ENCODE results near the gene ZBP1. TPM values are rescaled to one million over a fixed set of nuclear protein-coding genes. Genes with fewer than 3 reads are reported as not detected.
A peak's percentile ranks its signal among the peaks of the same experiment; 100 is the strongest.

The ZBP1 gene
- total and polyA plus RNA-seq, 9 donors = 0.12 to 0.92 (median 0.24) TPM; not detected in 4

DNA sequence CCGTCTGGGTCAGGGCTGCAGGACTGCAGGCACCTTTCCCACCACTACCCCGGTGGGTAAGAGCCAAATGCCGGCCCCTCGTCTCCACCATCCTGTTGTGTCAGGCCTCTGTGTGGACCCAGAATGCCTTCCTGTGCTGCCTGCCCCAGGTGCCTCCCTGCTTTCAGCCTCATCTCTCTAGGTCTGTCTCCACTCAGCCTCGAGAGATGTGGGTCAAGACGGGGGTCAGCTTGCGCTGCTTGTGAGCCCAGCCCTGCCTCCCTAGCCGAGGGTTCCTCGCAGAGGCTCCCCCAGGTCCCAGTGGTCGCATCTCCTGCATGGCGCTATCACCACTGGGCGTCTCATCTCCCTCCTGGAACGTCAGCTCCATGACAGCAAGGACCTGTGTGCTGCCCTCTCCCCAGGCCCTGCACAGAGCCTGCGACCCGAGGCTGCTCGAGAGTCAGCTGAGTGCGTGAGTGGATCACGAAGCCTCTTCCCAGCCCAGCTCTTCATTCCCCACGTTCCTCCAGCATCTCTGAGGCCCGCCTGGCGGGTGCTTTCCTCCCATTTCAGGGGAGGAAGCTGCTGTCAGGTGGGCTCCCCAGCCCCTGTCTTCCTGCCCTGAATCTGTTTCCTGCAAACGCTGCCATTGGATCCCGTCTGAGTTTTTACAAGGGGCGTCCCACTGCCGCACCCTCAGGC, 38.7 kb upstream of the ZBP1 start:
- peaks cover 17% of the 10 kb centered on the region for H3K4me1 ChIP-seq (ENCODE audit: insufficient read depth)
- DNase-seq = peak in 4 of 5 donors; percentile 5 to 33 (median 16)
- no peaks in the 10 kb centered on the region for H3K36me3 ChIP-seq
- H3K9me3 ChIP-seq = no peaks in the 10 kb centered on the region
- H3K27me3 ChIP-seq = no peaks in the 10 kb centered on the region
- WGBS, 3 donors = 84 to 87% (median 87%) methylated on average over 25 of the region's 25 CpGs
- no peak for TF ChIP-seq POLR2A (IDR thresholded peaks at IDR 0.05)
- no peak for TF ChIP-seq EP300 (IDR thresholded peaks at IDR 0.05)
- TF ChIP-seq, protein P1, sequence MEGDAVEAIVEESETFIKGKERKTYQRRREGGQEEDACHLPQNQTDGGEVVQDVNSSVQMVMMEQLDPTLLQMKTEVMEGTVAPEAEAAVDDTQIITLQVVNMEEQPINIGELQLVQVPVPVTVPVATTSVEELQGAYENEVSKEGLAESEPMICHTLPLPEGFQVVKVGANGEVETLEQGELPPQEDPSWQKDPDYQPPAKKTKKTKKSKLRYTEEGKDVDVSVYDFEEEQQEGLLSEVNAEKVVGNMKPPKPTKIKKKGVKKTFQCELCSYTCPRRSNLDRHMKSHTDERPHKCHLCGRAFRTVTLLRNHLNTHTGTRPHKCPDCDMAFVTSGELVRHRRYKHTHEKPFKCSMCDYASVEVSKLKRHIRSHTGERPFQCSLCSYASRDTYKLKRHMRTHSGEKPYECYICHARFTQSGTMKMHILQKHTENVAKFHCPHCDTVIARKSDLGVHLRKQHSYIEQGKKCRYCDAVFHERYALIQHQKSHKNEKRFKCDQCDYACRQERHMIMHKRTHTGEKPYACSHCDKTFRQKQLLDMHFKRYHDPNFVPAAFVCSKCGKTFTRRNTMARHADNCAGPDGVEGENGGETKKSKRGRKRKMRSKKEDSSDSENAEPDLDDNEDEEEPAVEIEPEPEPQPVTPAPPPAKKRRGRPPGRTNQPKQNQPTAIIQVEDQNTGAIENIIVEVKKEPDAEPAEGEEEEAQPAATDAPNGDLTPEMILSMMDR (IDR thresholded peaks at IDR 0.05) = no peak
- no peak overlapping the region for H3K27ac ChIP-seq
- H3K4me3 ChIP-seq = no peak overlapping the region
- intact Hi-C loops (cut with DNase I) = loop anchor here in 1 of 4 donors (10.0 kb wide), 1 partner anchor 426 kb away; no protein-coding TSS in a partner anchor

DNA sequence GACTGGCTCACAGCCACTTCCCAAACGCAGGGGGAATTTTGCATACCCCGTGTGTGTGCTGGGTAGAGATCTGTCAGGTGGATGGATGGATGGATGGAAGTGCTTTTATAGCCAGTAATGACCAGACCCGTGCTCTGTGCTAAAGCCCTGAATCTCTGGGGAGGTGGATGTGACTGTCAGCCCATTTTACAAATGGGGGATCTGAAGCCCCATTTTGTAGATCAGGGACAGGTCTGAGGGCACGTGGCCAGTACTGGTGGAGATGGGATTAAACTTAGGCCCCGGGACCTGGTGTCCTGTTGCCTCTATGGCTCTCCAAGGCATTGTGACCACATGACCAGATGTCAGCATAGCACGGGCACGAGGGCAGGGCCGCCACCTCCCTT, 38.2 kb upstream of the ZBP1 start:
- Histone ChIP-seq H3K9me3 (no peaks in the 10 kb centered on the region), H3K36me3 (no peaks in the 10 kb centered on the region), H3K4me1 (ENCODE audit: insufficient read depth) (peaks cover 17% of the 10 kb centered on the region), H3K4me3 (no peak overlapping the region), H3K27ac (no peak overlapping the region), H3K27me3 (no peaks in the 10 kb centered on the region)
- peak in 1 of 5 donors; percentile 12 for DNase-seq
- intact Hi-C loops (cut with DNase I) = loop anchor here in 1 of 4 donors (10.0 kb wide), 1 partner anchor 426 kb away; no protein-coding TSS in a partner anchor
- TF ChIP-seq POLR2A (IDR thresholded peaks at IDR 0.05) = no peak
- TF ChIP-seq, protein P1 (IDR thresholded peaks at IDR 0.05) = no peak
- 72 to 79% (median 79%) methylated on average over 5 to 8 of the region's 8 CpGs for whole genome bisulfite sequencing, 3 donors

DNA sequence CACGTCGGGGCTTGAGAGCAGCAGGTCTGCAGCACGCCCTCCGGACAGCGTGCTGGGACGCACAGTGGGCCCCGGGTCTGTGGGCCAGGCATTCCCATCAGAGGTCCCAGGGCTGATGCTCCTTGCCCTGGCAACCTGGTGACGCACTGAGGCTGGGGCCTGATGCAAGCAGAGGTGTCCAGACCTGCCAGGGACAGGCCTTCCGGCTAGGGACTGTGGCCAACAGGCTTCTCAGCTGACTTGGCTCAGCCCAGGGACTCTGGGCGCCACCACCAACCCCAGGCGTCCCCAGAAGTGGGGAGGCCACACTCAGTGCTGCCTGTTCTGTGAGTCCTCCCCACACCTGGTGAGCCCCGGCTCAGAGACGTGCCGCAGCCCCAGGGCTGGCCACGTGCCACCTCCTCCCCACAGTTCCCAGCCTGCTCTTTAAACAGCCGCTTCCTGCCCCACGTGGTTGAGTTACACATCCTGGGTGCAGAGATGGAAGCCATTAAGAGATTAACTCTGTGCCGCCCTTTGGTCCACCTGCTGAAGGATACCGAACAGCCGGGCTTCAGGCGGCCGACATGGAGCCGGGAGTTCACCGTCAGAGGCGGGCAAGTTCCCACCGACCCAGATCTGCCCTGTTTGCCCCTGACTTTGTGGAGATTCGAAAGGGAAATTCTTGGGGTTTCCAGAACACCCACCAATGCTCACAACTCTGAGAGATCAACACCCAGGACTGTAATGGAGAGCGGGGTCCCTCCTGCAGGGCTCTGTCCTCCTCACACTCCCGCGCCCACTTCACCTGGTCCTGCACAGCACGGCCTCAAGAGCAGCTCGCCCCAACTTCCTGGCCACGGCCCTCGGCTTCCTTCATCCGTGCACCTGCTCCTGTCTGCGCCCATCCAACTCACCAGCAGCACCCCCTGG, 37.6 kb upstream of the ZBP1 start:
- TF ChIP-seq EP300 (IDR thresholded peaks at IDR 0.05) = no peak
- TF ChIP-seq, protein P1 (IDR thresholded peaks at IDR 0.05) = no peak
- Histone ChIP-seq H3K9me3 (no peaks in the 10 kb centered on the region), H3K27ac (no peak overlapping the region), H3K4me3 (no peak overlapping the region), H3K27me3 (no peaks in the 10 kb centered on the region), H3K36me3 (no peaks in the 10 kb centered on the region), H3K4me1 (ENCODE audit: insufficient read depth) (peaks cover 17% of the 10 kb centered on the region)
- intact Hi-C loops (cut with DNase I) = loop anchor here in 1 of 4 donors (10.0 kb wide), 1 partner anchor 427 kb away; no protein-coding TSS in a partner anchor
- WGBS, 3 donors = 79 to 82% (median 80%) methylated on average over 35 to 36 of the region's 36 CpGs
- DNase-seq = peak in 3 of 5 donors; percentile 13 to 49 (median 21)

DNA sequence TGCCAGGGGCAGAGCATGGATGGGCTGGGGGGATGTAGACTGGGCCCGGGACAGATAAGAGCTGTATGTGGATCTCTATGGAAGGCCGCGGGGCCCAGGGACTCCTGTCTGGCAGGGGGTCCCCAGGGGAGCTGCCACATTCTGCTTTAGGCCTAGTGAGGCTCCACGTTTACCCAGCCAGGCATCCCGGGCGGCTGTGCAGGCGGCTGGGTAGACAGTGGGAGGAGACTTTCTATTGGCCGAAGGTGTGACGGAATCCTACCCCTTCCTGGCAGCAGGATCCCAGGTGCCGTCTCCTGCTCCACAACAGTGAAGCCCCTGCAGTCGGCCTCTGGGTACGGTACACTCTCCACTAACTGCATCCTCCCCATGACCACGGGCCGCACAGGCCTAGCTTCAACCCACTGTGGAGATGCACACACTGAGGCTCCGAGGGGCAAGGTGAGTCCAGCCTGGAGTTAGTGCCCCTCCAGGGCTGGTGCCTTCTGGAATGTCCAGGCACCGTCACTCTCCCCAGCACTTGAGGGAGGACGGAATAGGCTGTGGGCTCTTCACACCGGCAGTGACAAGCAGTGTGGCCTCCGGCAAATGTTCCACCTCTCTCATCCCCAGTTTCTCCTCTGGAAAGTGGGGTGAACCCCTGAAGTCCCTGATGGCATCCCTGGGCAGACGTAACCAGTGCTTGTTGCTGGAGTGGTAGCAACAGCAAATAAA, 36.8 kb upstream of the ZBP1 start:
- no peaks in the 10 kb centered on the region for H3K9me3 ChIP-seq
- peak in 3 of 5 donors; percentile 5 to 28 (median 20) for DNase-seq
- no peaks in the 10 kb centered on the region for H3K36me3 ChIP-seq
- H3K4me3 ChIP-seq = no peak overlapping the region
- no peak for TF ChIP-seq POLR2A (IDR thresholded peaks at IDR 0.05)
- TF ChIP-seq, protein P1 (IDR thresholded peaks at IDR 0.05) = no peak
- no peak for TF ChIP-seq EP300 (IDR thresholded peaks at IDR 0.05)
- intact Hi-C loops (cut with DNase I) = loop anchor here in 1 of 4 donors (10.0 kb wide), 1 partner anchor 428 kb away; no protein-coding TSS in a partner anchor
- H3K27ac ChIP-seq = no peak overlapping the region
- peaks cover 14% of the 10 kb centered on the region for H3K4me1 ChIP-seq (ENCODE audit: insufficient read depth)
- H3K27me3 ChIP-seq = no peaks in the 10 kb centered on the region
- WGBS, 3 donors = 89 to 93% (median 93%) methylated on average over 20 of the region's 20 CpGs
